ENCODE data around the gene ABCB1. TPM values are rescaled to one million over a fixed set of nuclear protein-coding genes. Genes with fewer than 3 reads are reported as not detected.

The ABCB1 gene
- total and polyA plus RNA-seq, 10 of the 15 experiments (the other 5 are each of a cell fraction or from before 2014, with no cell fraction given): 0.40 to 13.9 (median 1.9) TPM

DNA sequence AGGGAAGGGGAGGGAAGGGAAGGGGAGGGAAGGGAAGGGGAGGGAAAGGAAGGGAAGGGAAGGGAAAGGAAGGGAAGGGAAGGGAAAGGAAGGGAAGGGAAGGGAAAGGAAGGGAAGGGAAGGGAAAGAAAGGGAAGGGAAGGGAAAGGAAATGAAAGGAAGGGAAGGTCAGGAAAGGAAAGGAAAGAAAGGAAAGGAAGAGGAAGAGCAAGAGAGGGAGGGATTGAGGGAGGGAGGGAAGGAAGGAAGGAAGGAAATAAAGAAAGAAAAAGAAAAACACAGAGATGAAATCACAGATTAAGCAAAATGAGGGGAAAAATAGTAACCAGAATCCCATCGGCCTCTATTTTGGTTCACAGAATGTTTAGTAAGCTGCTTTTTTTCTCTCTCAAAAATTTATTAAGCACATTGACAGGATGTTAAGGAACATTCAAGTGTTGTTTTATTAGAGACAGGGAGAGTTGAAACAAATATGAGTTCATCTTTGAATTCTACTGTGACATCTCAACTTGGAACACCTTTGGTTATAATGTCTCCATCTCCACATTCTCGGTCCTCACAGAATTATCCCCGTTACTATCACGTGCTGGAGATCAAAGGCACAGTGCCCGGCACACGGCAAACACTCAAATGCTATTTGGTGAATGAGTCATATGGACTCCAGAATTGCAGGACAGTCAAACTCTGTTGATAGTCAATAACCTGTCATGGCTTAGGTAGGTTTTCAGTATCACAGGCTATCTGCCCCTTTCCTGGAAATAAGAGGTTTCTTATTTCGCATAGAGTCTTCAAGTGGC is 52.4 kb downstream of the ABCB1 start:
- ChIA-PET SMC1A (ENCODE audit: uncharacterized antibody, unreplicated experiment) (interaction anchor here (1.3 kb wide), 1 partner anchor 17 kb away, joined by 6 read pairs; no protein-coding TSS in a partner anchor), CTCF (interaction anchor here (3.0 kb wide), 1 partner anchor 15 kb away, joined by 17 read pairs; no protein-coding TSS in a partner anchor), POLR2A (interaction anchor here (0.6 kb wide), 1 partner anchor 197 kb away, joined by 3 read pairs; no protein-coding TSS in a partner anchor), RAD21 (ENCODE audit: unreplicated experiment) (no interaction called here)
- H3K4me3 ChIP-seq: no peak overlapping the region
- H3K79me2 ChIP-seq (ENCODE audit: control insufficient read depth, insufficient read depth, low read length): no peaks in the 10 kb centered on the region
- no TSS peak for BruUV-seq (replicated peaks)
- H3K4me2 ChIP-seq (ENCODE audit: control insufficient read depth, insufficient read depth): no peak overlapping the region
- H3K27ac ChIP-seq (ENCODE audit: control insufficient read depth, insufficient read depth): no peak overlapping the region
- 56% methylated on average over 7 of the region's 7 CpGs for WGBS (ENCODE audit: insufficient coverage, insufficient replicate concordance, low lambda C conversion rate, missing lambda C conversion rate)
- TF ChIP-seq ZSCAN29 (IDR thresholded peaks at IDR 0.05): no peak
- no peak for TF ChIP-seq SMAD5 (IDR thresholded peaks at IDR 0.05; ENCODE audit: low read depth)
- no peak for TF ChIP-seq NR2C2 (IDR thresholded peaks at IDR 0.05; ENCODE audit: borderline replicate concordance, control insufficient read depth, insufficient read length, low read depth)
- TF ChIP-seq CHD4 (IDR thresholded peaks at IDR 0.05): no peak
- TF ChIP-seq JUNB (IDR thresholded peaks at IDR 0.05): no peak
- no peak for TF ChIP-seq ZNF217 (IDR thresholded peaks at IDR 0.05)
- TF ChIP-seq POU2F2 (IDR thresholded peaks at IDR 0.05; ENCODE audit: borderline replicate concordance, low read depth, low read length): no peak
- no peak for TF ChIP-seq SUZ12 (IDR thresholded peaks at IDR 0.05; ENCODE audit: unreplicated experiment)
- TF ChIP-seq POLR2AphosphoS5 (IDR thresholded peaks at IDR 0.05; ENCODE audit: low read length): no peak
- no peak for TF ChIP-seq LARP7 (IDR thresholded peaks at IDR 0.05)
- TF ChIP-seq PML (IDR thresholded peaks at IDR 0.05; ENCODE audit: low read length): no peak
- H3K36me3 ChIP-seq (ENCODE audit: control insufficient read depth in 2 of 2, insufficient read depth in 2 of 2, low read length in 1 of 2): no peaks in the 10 kb centered on the region; a peak in 1 of 4 replicates
- intact Hi-C loops (cut with micrococcal nuclease; ENCODE audit: unreplicated experiment) (no loop called here), in situ Hi-C loops (cut with MboI) (no loop called here)
- H3K9ac ChIP-seq (ENCODE audit: control insufficient read depth, insufficient read depth, low read length): no peak overlapping the region
- ATAC-seq: no peak
- no peaks in the 10 kb centered on the region for H3K4me1 ChIP-seq (ENCODE audit: control insufficient read depth, insufficient read depth, low read length)
- no peak overlapping the region for H2AFZ ChIP-seq (ENCODE audit: control insufficient read depth, low read depth, low read length)
- H3K9me3 ChIP-seq (replicated peaks; ENCODE audit: control insufficient read depth, insufficient read depth, low read length): no peaks in the 10 kb centered on the region
- FAIRE-seq: no peak
- no peaks in the 10 kb centered on the region for H4K20me1 ChIP-seq (ENCODE audit: control insufficient read depth, insufficient read depth)
- no peak for DNase-seq (ENCODE audit: low read depth, low spot score)
- H3K27me3 ChIP-seq (replicated peaks in 1 of 2; ENCODE audit: control insufficient read depth in 2 of 2, insufficient read depth in 2 of 2, low read length in 1 of 2): no peaks in the 10 kb centered on the region

All from GM12878 (cell line).